Measurements from ENCODE around the gene TMC3.
A peak's percentile ranks its signal among the peaks of the same experiment; 100 is the strongest.

Gene TMC3

GRCh38 chr15:81323559-81323943 lies 50.5 kb downstream of the TMC3 start:
- DNase-seq (ENCODE audit: low read depth, low spot score), result no peak

DNA sequence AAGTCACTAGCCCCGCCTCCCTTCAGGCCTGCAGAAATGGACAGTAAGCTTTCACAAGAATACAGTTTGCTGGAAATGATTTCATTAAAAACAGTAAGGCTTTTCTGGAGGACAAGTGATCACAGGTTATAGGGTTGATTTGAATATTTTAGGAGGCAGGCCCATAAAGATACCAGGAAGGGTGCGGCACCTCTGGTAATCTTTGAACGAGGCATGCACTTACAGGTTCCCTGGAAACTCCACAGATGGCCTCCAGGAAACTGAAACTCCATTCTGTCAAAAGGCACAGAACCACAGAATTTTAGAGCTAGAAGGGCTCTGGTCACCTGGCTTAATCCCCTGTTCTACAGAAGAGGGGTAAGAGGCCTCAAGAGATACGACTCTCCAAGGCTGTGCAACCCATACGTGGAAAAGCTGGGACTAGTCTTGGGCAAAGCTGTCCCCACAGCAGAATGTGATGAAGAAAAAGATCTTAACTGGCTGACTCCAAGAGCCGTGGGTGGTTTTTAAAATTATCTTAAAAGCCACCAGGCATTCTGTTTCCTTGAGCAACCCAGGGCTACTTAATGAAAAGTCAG lies 51.2 kb downstream of the TMC3 start:
- no peak for DNase-seq (ENCODE audit: low read depth, low spot score)

- DNase-seq (ENCODE audit: low read depth, low spot score), result no peak
Measured at GRCh38 chr15:81321667-81322066, 52.3 kb downstream of the TMC3 start.

DNA sequence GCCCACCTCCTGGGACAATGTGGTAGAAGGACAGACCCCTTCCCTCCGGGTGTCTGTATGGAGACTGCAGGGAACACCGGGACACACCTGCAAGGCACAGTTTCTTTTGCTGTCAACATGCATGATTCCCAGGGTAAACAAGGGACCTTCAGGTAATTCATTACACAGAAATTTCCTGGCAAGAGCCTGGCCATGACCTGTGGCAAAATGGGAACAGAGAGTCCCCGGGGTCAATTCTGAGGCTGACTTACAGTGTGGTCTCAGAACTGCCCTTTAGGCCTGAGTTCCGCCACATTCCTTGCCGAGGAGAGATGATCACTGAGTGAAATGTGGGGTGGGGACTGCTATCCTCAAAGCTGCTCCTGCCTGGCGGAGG lies 56.4 kb downstream of the TMC3 start:
- no peak for DNase-seq (ENCODE audit: low read depth, low spot score)

DNA sequence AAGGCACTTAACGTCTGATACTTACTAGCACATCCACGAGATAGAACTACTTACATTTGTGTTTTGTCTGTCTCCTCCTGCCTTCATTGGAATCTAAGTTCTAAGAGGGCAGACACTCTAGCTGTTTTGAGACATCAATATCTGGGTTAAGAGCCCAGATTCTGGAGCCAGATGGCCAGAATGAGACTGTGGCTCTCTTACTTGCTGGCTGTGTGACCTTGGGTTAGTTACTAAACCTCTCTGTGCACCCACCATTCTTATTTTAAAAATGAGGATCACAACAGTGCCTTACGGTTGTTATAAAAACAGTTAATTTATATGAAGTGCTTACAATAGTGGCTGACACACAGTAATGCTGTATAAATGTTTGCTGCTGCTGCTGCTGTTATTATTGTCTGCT lies 57.7 kb downstream of the TMC3 start:
- DNase-seq (ENCODE audit: low read depth, low spot score), result no peak

GRCh38 chr15:81315452-81316175 lies 58.4 kb downstream of the TMC3 start:
- no peak for DNase-seq (ENCODE audit: low read depth, low spot score)

- DNase-seq (ENCODE audit: low read depth, low spot score), result no peak
Measured at GRCh38 chr15:81314378-81314777, 59.6 kb downstream of the TMC3 start.

DNA sequence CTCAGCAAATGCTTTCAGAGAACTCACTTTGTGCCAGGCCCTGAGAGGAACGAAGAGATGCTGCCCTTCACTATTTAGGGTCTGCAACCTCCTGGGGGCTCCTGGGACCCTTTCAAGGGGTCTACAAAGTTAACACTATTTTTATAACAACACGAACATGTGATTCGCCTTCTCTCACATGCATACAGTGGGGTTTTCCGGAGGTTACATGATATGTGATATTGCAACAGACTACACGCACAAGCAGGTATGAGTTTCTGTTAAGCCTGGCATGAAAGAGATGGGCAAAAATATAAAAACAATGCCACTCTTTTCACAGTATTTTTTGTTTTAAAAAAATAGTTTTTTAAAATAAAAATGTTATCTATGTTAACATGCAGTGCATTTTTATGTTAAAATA lies 60.3 kb downstream of the TMC3 start:
- no peak for DNase-seq (ENCODE audit: low read depth, low spot score)

- peak; percentile 88 for DNase-seq (ENCODE audit: low read depth, low spot score)
Measured at GRCh38 chr15:81312790-81313543, 61.0 kb downstream of the TMC3 start.

DNA sequence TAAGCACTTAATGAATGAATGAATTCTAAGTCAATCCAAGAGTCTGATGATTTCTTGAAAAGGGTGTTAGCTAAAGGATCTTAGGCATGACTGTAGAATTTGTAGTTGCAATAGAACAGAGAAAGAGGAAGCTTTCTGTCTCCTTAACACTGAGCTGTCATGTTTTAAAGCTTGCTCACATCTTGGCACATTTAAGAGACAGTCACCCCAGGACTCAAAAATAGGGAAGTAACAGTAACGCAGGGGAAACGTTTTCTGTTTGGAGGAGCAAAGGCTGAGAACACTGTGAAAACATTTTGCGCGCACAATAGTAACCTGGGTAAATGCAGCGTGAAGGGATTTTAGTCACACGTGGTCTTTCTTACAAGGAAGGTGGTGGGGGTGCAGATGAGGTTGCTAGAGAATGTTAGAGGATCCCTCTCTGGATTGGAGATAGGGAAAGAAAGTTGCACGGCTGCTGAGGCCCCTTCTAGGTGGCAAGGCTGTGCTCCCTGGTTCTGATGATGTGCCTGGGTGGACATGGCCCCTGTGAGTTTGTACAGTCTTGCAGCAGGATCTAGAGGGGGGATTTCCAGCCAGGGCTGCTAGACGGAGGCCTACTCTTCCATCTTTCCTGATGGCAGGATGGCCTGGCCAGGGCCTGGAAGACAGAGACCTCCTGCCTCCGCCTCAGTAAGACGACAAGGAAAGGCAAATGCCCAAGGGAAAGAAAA lies 62.1 kb downstream of the TMC3 start:
- DNase-seq (ENCODE audit: low read depth, low spot score), result no peak

DNA sequence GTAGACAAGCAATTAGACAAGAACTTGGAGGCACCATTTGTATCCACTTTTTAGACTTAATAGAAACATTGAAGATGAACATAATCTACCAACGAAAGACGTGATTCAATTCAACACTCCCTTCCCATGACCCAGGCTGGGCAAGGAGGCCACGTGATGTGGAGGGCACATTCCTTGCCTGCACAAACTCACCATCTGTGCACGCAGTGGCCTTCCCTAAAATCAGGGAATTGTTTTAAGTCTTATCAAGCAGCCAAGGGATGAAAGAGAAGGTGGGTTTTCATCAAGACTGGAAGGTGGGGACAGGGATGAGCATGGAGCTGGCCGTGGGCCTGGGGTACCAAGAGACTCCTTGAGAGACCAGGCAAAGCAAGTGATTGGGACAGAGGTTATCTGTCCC lies 63.5 kb downstream of the TMC3 start:
- no peak for DNase-seq (ENCODE audit: low read depth, low spot score)

- no peak for DNase-seq (ENCODE audit: low read depth, low spot score)
Measured at GRCh38 chr15:81309647-81310450, 64.2 kb downstream of the TMC3 start.

DNA sequence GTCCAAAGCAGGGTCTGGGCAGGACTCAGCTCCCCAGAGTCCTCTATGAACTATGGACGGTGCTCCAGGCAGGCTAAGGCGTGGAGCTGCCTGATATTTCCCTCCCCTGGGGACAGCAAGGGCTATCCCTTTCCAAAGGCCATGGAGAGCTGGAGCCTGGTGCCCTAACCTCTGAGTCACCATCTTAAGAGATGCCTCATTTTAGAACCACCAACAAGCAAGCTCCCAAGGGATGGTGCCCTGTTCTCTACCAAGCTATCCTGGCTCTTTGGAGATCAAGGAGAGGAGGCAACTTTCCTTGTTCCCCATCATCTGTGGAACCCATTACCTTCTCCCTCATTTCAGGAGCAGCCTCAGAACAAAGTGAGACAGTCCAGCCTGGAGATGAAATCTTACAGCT lies 65.8 kb downstream of the TMC3 start:
- no peak for DNase-seq (ENCODE audit: low read depth, low spot score)

DNA sequence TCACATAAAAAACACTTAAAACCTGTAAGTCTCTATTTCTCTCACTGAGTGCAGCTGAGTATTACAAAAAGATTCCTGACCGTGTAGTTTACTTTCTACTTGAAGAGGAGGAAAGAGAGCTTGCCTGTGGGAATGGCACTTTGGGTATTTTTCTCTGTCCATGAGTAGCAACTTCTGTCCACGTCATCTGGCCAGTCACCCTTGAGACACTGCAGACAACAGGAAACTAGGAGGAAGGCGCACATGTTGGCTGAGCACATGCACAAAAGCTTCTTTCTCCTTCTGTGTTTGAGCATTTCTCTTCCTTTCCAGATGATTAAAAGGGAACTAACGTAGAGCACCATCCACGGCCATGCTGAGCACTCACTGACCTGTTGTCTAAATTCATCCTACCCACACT lies 69.8 kb downstream of the TMC3 start:
- no peak for DNase-seq (ENCODE audit: low read depth, low spot score)

DNA sequence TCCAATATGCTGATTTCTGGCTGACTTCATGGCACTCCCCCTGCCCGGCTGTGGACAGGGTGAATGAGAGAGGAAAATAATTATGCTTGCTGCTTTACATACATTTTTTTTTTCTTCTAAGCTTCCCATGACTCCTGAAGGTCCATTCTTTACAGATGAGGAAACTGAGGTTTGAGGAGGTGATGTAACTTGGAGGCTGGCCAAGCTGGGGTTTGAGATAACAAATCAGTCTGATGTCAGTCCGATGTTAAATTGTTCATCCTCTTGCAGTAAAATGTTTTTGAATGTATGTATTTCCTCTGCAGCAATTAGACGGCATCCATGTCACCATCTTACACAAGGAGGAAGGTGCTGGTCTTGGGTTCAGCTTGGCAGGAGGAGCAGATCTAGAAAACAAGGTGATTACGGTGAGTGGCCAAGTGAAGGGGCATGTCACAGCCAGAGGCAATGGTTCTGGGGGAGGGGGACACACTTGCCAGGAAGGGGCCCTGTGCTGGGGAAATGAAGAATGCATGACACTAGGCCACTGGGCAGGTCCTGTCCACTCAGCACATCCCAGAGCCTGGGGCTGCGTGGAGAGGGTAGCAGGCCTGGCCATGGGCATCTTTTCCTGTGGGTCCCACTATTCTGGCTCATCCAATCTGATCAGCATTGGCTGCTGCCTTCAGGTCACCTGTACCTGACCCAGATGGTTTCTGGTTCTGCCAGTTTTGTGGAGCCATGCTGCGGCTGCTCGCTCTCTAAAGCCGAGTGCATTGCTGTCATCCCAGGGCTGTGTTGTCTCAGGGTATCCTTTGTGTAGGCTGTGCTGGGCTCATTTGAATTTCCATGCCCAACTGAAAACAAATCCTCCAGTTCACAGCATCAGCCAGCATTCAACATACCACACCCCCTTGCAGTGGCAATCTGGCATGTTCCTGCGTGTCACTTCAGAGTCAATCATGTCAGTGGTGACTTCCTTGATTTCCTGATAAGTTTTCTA lies 70.5 kb downstream of the TMC3 start:
- no peak for DNase-seq (ENCODE audit: low read depth, low spot score)

DNA sequence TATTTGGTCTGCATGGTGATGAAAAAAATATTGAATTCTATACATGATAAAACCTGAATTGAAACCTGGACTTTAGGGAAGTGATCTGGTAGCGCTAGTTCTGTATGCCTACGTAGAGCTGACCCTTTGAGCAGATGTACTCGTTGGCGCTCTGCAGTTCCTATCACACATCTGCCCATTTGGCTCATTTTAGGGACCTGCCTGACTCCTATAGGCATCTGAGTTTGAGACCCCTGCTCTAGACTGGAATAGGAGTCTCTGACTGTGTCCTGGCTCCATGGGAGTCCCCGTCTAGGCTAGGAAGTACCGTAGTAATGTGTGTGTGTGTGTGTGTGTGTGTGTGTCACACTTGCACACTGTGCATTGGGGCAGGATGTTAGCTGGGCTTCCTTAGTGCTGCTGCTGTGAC lies 71.3 kb downstream of the TMC3 start:
- no peak for DNase-seq (ENCODE audit: low read depth, low spot score)

DNA sequence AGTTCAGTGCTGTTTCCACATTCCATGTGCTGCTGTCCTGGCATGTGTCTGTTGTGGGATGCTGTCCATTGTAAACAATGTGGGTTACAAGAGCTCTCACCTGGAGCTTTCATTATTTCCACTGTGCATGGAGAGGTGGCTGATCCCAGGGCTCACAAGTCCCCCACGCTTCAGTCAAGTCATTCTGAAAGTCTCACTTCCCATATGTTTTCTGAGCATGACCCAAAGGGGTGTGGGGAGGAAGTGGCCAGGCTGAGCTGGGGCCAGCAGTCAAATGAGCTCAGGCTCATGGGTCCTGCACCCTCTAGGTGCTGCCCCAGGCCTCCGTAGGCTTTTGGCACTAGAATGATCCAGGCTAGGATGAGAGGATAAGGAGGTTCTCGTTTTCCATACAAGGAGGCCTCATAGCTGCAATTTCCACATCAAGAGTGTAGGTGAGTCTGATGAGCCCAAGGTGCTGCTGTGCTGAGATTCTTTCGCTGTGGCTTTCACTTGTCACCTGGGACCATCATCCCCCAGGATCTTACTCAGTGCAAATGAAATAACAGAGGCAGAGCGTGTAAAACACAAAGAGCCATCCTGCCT lies 72.1 kb downstream of the TMC3 start:
- no peak for DNase-seq (ENCODE audit: low read depth, low spot score)

DNA sequence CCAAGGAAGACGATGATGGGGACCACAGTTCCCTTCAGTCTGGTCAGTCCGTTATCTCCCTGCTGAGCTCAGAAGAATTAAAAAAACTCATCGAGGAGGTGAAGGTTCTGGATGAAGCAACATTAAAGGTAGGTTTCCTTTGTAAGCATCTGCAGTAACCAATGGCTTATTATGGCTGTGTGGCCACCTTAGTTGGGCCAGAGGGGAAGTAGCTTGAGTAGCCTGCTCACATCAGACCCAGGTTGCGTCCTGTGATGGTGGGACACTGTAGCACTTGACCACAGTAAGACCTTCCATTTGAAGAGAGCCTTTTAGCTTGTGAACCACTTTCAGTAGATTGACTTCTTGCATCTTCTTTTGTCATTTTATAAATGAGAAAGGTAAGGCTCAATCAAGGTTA lies 72.6 kb downstream of the TMC3 start:
- no peak for DNase-seq (ENCODE audit: low read depth, low spot score)

- no peak for DNase-seq (ENCODE audit: low read depth, low spot score)
Measured at GRCh38 chr15:81299630-81300273, 74.3 kb downstream of the TMC3 start.

- no peak for DNase-seq (ENCODE audit: low read depth, low spot score)
Measured at GRCh38 chr15:81299156-81299555, 74.9 kb downstream of the TMC3 start.

Measured in smooth muscle cell of the brain vasculature (primary cell).